HG03135 (cell line): Measurements from ENCODE around the gene PLVAP.

ENCODE experiments used
- ATAC-seq: cut with Tn5 transposase; IDR thresholded peaks from one replicate; pipeline ENCODE4 v1.9.1; 2021; ENCODE audit warnings: mild to moderate bottlenecking, moderate library complexity; ENCODE audit not compliant: unreplicated experiment

Gene PLVAP

GRCh38 chr19:17303167-17303939 lies 73.8 kb downstream of the PLVAP start, which contains the start of gene ABHD8:
Gene ABHD8, minus strand, starts transcription at chr19:17303425. Its CDS starts 1,809 bp downstream, at chr19:17301616.
- peak; percentile 51 for ATAC-seq

GRCh38 chr19:17302391-17303166 lies 74.6 kb downstream of the PLVAP start:
- ATAC-seq: no peak
